Fibroblast of lung (primary cell): ENCODE results near the gene TMPRSS4.

Experiments used
- EZH2 ChIP-seq: IDR thresholded peaks from 2 replicates; pipeline ENCODE4 v1.5.1; 2012; ENCODE audit warnings: low read length, control low read depth, mild to moderate bottlenecking; ENCODE audit errors: missing control alignments
- TF ChIP-seq, protein P1 (sequence below), 2 donors: IDR thresholded peaks in 1 of 2; conservative IDR thresholded peaks in 1 of 2; 1 replicate in 1 of 2; 2 replicates in 1 of 2; pipeline ENCODE4 v1.5.1; 2011 to 2012; ENCODE audit warnings: low read length in 2 of 2, control low read depth in 1 of 2, inconsistent platforms in 1 of 2, low read depth in 1 of 2, mild to moderate bottlenecking in 1 of 2

DNA sequence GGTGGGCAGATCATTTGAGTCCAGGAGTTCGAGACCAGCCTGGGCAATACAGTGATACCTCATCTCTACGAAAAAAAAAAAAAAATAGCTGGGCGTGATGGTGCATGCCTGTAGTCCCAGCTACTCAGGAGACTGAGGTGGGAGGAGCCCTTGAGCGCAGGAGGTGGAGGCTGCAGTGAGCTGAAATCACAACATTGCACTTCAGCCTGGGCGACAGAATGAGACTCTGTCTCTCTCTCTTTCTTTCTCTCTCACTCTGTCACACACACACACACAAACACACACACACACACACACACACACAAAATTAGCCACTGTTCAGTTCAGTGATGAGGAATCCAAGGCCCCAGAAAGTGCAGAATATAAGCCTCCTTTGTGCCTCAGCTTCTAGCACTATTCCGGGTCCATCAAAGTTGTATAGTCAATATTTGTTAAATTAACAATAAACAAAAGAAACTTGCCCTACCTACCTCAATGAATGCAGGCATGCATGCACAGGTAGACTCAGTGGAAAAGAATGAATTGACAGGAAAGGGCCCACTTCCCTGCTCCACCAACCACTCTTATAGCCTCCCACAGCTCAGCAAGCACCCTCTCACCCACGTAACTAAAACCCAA, 13.8 kb downstream of the TMPRSS4 start:
- TF ChIP-seq, protein P1, sequence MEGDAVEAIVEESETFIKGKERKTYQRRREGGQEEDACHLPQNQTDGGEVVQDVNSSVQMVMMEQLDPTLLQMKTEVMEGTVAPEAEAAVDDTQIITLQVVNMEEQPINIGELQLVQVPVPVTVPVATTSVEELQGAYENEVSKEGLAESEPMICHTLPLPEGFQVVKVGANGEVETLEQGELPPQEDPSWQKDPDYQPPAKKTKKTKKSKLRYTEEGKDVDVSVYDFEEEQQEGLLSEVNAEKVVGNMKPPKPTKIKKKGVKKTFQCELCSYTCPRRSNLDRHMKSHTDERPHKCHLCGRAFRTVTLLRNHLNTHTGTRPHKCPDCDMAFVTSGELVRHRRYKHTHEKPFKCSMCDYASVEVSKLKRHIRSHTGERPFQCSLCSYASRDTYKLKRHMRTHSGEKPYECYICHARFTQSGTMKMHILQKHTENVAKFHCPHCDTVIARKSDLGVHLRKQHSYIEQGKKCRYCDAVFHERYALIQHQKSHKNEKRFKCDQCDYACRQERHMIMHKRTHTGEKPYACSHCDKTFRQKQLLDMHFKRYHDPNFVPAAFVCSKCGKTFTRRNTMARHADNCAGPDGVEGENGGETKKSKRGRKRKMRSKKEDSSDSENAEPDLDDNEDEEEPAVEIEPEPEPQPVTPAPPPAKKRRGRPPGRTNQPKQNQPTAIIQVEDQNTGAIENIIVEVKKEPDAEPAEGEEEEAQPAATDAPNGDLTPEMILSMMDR (conservative IDR thresholded peaks at IDR 0.05 in 1 of 2, IDR thresholded peaks at IDR 0.05 in 1 of 2; ENCODE audit: low read depth in 1 of 2, low read length in 2 of 2): no peak
- no peak for TF ChIP-seq EZH2
